GM12864 (cell line): ENCODE measurements around the gene PDGFRB.

Experiments used
- DNase-seq: peaks from one replicate; pipeline ENCODE4 v3.0.0-alpha.2; 2011; ENCODE audit warnings: low read depth
- H3K4me3 ChIP-seq: 2 replicates; pipeline ENCODE4 v1.5.1; 2011; ENCODE audit warnings: mild to moderate bottlenecking, low read depth, low read length, control low read depth
- TF ChIP-seq, protein P1 (sequence below): IDR thresholded peaks from 2 replicates; pipeline ENCODE4 v1.5.1; 2011; ENCODE audit warnings: low read depth, mild to moderate bottlenecking, moderate library complexity, low read length, control low read depth, inconsistent platforms; ENCODE audit errors: missing control alignments

The PDGFRB gene

DNA sequence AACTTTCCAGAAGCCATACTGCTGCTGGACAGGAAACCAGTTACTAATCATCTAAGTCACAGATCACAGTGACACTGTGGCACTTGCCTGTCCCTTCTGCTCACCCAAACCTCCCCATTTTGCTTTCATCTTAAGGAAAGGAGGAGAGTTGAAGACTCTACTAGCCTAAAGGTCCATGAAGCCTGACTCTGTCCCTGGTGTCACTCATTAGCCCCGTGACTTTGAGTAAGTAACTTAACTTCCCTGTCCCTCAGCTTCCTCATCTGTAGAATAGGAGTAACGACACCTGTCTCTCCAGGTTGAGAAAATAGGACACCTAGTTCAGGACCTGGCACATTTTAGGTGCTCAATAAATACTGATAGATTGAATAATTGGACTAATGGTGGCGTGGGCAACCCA is 33.7 kb upstream of the PDGFRB start:
- no peak overlapping the region for H3K4me3 ChIP-seq
- DNase-seq: no peak
- TF ChIP-seq, protein P1, sequence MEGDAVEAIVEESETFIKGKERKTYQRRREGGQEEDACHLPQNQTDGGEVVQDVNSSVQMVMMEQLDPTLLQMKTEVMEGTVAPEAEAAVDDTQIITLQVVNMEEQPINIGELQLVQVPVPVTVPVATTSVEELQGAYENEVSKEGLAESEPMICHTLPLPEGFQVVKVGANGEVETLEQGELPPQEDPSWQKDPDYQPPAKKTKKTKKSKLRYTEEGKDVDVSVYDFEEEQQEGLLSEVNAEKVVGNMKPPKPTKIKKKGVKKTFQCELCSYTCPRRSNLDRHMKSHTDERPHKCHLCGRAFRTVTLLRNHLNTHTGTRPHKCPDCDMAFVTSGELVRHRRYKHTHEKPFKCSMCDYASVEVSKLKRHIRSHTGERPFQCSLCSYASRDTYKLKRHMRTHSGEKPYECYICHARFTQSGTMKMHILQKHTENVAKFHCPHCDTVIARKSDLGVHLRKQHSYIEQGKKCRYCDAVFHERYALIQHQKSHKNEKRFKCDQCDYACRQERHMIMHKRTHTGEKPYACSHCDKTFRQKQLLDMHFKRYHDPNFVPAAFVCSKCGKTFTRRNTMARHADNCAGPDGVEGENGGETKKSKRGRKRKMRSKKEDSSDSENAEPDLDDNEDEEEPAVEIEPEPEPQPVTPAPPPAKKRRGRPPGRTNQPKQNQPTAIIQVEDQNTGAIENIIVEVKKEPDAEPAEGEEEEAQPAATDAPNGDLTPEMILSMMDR: no peak

DNA sequence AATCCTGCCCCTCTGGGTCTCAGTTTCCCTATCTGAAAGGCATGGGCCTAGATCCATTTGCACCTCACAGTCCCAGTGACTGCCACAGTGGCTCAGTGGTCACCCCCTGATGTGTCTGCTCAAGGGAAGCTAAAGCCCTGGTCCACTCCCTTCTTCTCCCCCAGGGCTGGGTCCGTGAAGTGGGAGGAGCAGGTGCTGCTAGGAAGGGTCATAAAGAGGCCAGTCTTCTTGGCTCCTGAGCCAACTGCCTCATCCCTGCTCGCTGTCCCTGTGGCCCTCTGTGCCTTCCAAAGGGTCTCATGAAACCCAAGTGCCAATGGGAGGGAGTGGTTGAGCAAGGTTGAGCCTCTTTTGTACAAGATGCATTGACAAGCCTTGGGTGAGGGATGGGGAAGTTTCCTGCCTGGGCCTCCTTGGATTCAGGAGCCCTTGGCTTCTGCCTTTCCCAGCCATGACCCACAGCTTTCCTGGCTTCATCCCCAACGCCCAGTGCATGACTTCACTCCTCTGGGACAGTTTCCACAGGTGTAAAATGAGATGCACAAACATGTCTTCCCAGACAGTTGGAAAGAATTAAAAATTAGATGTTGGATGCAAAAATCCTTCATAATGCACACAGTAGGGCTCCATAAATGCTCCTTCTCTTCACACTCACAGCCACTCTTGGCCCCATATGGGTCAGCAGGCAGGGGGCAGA is 32.6 kb upstream of the PDGFRB start:
- no peak for DNase-seq
- H3K4me3 ChIP-seq: no peak overlapping the region
- TF ChIP-seq, protein P1: no peak

DNA sequence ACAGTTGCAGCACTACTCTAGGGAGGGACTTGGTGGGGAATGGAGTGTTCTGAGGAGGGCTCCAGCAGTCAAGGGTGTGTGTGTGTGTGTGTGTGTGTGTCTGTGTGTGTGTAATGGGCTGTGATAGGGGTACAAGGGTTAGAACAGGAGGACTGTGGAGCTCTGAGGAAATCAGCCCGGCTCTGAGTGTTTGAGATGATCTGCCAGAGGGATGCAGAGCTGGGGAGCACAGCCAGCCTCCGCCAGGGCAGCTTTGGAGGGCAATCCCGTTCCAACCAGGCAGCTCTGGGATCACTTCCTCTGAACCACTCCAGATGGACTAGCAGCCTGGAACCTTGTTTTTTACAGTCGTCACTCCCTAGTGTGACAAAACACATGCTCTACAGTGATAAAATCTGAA is 31.3 kb upstream of the PDGFRB start:
- TF ChIP-seq, protein P1: no peak
- H3K4me3 ChIP-seq: no peak overlapping the region
- no peak for DNase-seq

DNA sequence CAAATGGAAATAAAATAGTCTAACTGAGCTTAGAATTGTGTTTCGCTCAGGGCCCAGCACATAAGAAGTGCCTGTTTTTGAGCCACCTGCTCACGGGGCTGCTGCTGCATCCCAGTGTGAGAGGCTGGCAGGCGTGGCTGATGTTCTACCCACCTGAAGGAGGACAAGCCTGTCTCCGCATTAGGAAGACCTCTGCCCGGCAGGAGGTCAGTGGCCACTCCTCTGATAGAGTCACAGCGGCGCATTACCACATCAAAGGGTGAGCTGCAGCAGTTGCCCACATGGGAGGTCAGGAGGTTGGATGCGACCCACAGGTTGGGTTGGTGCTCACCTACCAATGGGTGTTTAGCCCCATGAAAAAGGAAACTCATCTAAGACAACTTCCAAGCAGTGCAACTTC is 30.5 kb upstream of the PDGFRB start:
- TF ChIP-seq, protein P1: no peak

DNA sequence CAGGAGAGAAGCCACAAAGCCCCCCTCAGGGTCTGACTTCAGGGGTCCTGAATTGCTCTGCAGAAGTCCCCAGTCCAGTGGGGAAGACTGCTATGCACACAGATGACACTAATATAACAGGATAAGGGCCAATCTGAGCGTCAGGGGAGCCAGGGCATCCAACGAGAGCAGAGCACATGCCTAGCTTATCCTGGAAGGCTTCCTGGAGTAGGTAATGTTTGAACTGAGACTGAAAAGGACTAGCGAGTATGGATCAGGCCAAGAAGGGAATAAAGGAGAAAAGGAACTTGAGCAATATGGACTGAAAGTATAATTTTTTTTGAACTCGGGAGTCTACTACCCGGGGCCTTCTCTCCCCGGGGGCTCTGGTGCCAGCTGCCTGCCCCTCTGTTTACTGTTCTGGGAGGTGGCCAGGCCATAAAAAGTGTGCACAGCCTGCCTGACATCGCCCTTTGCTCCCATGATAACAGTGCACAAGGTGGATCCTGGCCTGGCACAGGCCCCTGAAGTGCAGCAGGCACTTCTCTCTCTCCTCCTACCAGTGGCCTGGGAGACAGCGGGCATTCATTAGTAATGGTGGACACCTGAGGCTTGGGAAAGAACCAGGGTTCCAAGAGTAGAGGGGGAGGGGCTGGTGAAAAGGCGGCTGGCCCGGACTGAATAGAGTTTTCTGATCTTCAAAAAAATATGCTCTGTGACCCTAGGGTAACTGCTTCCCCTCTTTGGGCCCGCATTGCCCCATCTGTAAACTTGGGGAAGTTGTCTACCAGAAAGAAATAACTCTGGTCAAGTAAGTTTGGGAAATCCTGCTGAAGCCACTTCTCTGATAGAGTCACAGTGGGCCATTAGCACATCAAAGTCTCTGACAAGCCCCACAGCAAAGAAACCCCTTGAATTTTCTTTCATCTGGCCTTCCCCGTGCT is 29.6 kb upstream of the PDGFRB start:
- DNase-seq: no peak
- H3K4me3 ChIP-seq: no peak overlapping the region
- TF ChIP-seq, protein P1: no peak

More for the DNA sequence above, 30.5 kb upstream of the PDGFRB start:
- H3K4me3 ChIP-seq: no peak overlapping the region
- no peak for DNase-seq

DNA sequence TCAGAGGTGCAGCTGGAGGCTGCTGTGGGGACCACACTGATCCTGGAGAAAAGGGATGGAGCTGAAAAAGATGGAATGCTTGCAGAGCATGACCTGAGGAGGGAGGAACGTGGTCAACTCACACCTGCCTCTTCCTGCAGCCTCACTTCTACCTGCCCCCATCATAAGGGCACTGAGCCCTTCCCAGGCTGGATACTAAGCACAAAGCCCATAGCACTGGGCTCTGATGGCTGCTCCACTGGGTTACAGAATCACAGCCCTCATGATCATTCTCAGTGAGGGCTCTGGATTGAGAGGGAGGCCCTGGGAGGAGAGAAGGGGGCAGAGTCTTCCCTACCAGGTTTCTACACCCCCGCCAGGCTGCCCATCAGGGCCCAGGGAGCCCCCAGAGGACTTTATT is 28.4 kb upstream of the PDGFRB start:
- TF ChIP-seq, protein P1: no peak
- H3K4me3 ChIP-seq: no peak overlapping the region

More for the DNA sequence above, 28.4 kb upstream of the PDGFRB start:
- DNase-seq: no peak
